GM19240 (cell line): ENCODE data around the gene RPP14.
"Not testable (repeated sequence)": the region's sequence is repeated elsewhere in the genome, so short reads cannot be mapped to it uniquely, and the experiment has no call there.

Experiments
- DNase-seq: peaks from one replicate; pipeline ENCODE4 v3.0.0; 2011; ENCODE audit warnings: low spot score; ENCODE audit not compliant: insufficient read length

Gene RPP14

GRCh38 chr3:58305882-58306711 is at the start of gene RPP14, which contains the start of gene HTD2:
TSS of gene RPP14 (plus strand) at chr3:58306245. CDS start at chr3:58310330, 4,085 bp downstream.
TSS of gene HTD2 (plus strand) at chr3:58306520. CDS start at chr3:58317614, 11,094 bp downstream.
- peak; percentile 83 for DNase-seq

- no peak for DNase-seq
Observed at GRCh38 chr3:58256511-58256910, 49.5 kb upstream of the RPP14 start.

GRCh38 chr3:58258392-58259055 is 47.5 kb upstream of the RPP14 start:
- DNase-seq: no peak

GRCh38 chr3:58260261-58260731 is 45.7 kb upstream of the RPP14 start:
- DNase-seq: no peak

- no peak for DNase-seq
Observed at GRCh38 chr3:58260733-58261132, 45.3 kb upstream of the RPP14 start.

GRCh38 chr3:58261954-58262666 is 43.9 kb upstream of the RPP14 start:
- DNase-seq: no peak

GRCh38 chr3:58266577-58266976 is 39.5 kb upstream of the RPP14 start:
- no peak for DNase-seq

GRCh38 chr3:58267543-58267942 is 38.5 kb upstream of the RPP14 start:
- DNase-seq: not testable (repeated sequence)

GRCh38 chr3:58269356-58269755 is 36.7 kb upstream of the RPP14 start:
- no peak for DNase-seq

GRCh38 chr3:58270485-58270884 is 35.6 kb upstream of the RPP14 start:
- DNase-seq: no peak

GRCh38 chr3:58271901-58272501 is 34.0 kb upstream of the RPP14 start:
- DNase-seq: no peak

- DNase-seq: no peak
Observed at GRCh38 chr3:58272891-58273290, 33.2 kb upstream of the RPP14 start.

GRCh38 chr3:58273362-58273761 is 32.7 kb upstream of the RPP14 start:
- not testable (repeated sequence) for DNase-seq

- no peak for DNase-seq
Observed at GRCh38 chr3:58274027-58274614, 31.9 kb upstream of the RPP14 start.

GRCh38 chr3:58281069-58281468 is 25.0 kb upstream of the RPP14 start:
- no peak for DNase-seq

GRCh38 chr3:58285334-58285733 is 20.7 kb upstream of the RPP14 start:
- no peak for DNase-seq

- no peak for DNase-seq
Observed at GRCh38 chr3:58287354-58287753, 18.7 kb upstream of the RPP14 start.

GRCh38 chr3:58288011-58288728 is 17.9 kb upstream of the RPP14 start:
- no peak for DNase-seq

GRCh38 chr3:58288964-58289613 is 17.0 kb upstream of the RPP14 start:
- DNase-seq: not testable (repeated sequence)

- not testable (repeated sequence) for DNase-seq
Observed at GRCh38 chr3:58290446-58290845, 15.6 kb upstream of the RPP14 start.
